Liver (tissue), 3 donors: ENCODE measurements around the gene CLASRP.

ENCODE experiments used
- ATF3 ChIP-seq: IDR thresholded peaks from 2 replicates; pipeline ENCODE4 v1.6.1; 2016; ENCODE audit warnings: antibody characterized with exemption
- CTCF ChIP-seq: fragments of 150-350 bp; IDR thresholded peaks from 2 replicates; pipeline ENCODE4 v1.5.1; 2017; ENCODE audit warnings: improper control_type of control experiment, low read depth, low read length; ENCODE audit not compliant: missing input control
- FOXA1 ChIP-seq: IDR thresholded peaks from 2 replicates; pipeline ENCODE4 v1.6.1; 2016; ENCODE audit warnings: antibody characterized with exemption
- HNF4G ChIP-seq: IDR thresholded peaks from 2 replicates; pipeline ENCODE4 v1.6.1; 2016; ENCODE audit warnings: antibody characterized with exemption
- MAX ChIP-seq: IDR thresholded peaks from 2 replicates; pipeline ENCODE4 v1.6.1; 2016; ENCODE audit warnings: antibody characterized with exemption
- RAD21 ChIP-seq, 2 donors: IDR thresholded peaks; 2 replicates each; pipeline ENCODE4 v1.6.1; 2016; ENCODE audit warnings: antibody characterized with exemption in 2 of 2, mild to moderate bottlenecking in 2 of 2
- REST ChIP-seq: IDR thresholded peaks from 2 replicates; pipeline ENCODE4 v1.6.1; 2016; ENCODE audit warnings: antibody characterized with exemption, mild to moderate bottlenecking
- SP1 ChIP-seq: IDR thresholded peaks from 2 replicates; pipeline ENCODE4 v1.6.1; 2018; ENCODE audit warnings: antibody characterized with exemption, mild to moderate bottlenecking
- ZBTB33 ChIP-seq: IDR thresholded peaks from 2 replicates; pipeline ENCODE4 v1.6.1; 2016; ENCODE audit warnings: antibody characterized with exemption
- donor health status: healthy.
- donor health status: healthy.

- TF ChIP-seq CTCF (no peak), FOXA1 (no peak), ZBTB33 (no peak), ATF3 (no peak), MAX (no peak), RAD21 (IDR thresholded peaks at IDR 0.05) (no peak), SP1 (no peak), HNF4G (no peak), REST (no peak)
Observed at GRCh38 chr19:45069056-45069455, 30.2 kb downstream of the CLASRP start.
